GM19193 (cell line): ENCODE results near the gene MIEF1.

Source experiments
- POLR2A ChIP-seq: IDR thresholded peaks from 4 replicates; pipeline ENCODE4 v1.6.1; 2011; ENCODE audit not compliant: insufficient read depth, insufficient read length; ENCODE audit errors: extremely low read depth

MIEF1 gene

DNA sequence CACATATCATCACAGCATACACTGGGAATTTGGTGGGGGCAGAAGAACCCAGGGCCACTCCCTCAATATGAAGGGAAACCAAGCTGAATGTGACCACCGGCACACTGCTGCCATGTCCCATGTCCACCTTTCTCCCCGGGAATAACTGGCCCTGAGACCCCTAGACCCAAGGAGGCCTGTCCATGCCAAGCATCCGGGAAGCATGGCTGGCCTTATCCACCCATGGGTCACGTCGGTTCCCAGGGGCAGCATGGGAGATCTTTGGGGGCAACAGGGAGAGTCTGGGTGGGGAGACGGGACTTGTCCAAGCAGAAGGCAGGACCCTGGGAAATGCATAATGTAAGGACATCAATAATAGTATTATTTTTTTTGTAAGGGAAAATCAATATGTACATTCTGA is 10.4 kb upstream of the MIEF1 start:
- TF ChIP-seq POLR2A: no peak

DNA sequence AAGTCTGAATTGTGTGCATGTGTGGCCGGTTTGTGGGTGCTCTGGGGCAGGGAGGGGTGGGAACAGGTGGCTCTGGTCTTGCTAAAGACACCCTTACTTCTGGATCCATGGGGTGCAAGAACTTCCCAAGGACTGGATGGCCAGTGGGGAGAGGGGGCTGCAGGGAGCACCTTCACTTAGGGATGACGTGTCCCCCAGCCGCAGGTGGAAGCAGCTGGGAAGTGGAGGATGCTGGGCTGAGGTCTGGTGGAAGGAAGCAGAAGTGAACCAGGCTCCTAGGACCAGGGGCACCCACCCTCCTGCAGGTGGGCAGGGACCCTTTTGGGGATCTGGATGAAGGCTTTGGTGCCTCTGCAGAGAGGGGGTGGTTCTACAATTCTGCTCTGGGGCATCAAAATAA is 9.9 kb upstream of the MIEF1 start:
- TF ChIP-seq POLR2A: no peak

DNA sequence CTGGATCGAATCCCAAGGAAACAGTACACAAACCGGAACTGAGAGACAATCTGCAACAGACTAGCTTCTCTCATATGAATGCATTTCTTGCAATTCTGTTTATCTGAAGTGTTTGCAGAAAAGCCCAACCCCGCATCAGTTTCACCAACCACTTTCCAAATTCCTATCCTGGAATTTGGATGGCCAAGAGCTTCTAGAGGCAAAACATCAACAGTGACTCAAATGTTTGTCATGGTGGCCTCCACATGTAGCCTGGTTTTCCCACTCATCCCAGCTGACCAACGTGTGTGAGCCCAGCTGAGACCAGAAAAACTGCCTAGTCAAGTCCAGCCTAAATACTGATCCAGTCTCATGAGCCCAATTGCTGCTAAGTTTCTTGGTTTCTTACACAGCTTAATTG is 8.3 kb upstream of the MIEF1 start:
- no peak for TF ChIP-seq POLR2A

DNA sequence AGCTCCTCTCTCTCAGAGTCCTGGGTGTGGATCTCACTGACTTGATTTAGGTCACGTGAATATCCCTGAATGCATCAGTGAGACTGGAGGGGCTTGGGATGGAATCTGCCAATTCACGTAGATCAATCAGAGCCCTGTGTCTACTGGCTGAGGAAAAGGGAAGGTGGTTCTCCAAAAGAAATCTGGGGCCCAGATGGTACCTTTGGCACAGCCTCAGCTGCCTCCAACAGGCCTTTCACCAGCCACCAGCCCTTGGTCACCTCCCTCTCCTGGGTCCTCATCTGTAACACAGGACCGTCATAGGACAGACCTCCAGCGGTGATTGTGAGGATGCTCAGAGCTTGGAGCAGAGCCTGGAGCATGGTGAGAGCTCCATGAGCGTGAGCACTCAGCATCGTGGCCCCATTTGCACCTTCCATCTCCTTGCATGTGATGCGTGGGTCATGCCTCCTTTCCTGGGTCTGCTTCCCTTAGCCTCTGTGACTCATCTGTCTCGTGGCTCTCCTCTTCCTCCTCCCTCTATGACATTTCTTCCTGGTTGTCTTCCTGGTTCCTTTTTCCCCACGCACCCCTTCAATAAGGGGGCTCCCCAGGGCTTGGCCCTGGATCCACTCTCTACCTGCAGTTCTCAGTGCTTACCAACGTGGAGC is 7.5 kb upstream of the MIEF1 start:
- TF ChIP-seq POLR2A: no peak

DNA sequence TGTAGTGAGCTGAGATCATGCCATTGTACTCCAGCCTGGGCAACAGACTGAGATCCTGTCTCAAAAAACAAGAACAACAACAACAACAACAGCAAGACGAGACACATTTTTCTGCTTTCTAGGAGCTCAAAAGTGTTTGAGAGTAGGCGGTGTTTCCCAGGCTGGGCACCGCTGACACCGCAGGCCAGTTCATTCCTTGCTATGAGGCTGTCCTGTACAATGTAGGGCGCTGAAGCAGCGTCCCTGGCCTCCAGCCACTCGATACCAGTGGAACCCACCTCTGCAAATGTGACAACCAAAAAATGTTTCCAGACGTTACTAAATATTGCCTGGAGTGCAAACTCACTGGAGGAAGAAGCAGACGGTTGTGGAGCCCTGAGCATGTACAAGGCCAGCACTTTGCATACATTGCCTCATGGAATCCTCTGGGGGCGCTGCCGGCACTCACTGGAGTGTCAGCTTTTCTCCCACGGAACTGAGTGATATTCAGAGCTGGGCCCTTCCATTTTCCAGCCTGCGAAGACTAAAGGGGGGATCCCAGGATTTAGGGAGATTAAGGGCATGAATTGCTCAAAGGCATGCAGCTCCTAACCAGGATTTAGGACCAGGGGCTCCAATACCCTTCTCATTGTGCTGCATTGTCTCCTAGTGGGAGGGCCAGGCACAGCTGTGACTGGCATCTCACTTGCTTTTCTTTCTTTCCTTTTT is 5.8 kb upstream of the MIEF1 start:
- no peak for TF ChIP-seq POLR2A

DNA sequence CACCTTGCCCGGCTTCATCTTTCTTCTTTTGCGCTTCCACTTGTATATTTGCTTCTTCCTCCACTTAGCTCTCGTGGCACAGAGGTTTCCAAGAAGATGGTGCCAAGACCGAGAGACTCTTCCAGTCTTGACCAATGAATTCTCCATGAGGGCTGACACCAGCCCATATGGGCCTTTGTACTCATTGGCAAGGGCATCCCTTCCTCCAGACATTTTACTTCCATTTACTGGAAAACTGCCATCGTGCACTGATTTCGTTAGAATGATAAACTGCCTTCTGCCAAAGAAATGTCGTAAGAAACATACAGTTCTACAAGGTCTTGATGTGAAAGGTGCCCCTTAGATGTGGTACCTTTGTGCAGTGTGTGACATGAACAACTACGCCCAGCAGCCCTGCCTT is 4.7 kb upstream of the MIEF1 start:
- TF ChIP-seq POLR2A: no peak

DNA sequence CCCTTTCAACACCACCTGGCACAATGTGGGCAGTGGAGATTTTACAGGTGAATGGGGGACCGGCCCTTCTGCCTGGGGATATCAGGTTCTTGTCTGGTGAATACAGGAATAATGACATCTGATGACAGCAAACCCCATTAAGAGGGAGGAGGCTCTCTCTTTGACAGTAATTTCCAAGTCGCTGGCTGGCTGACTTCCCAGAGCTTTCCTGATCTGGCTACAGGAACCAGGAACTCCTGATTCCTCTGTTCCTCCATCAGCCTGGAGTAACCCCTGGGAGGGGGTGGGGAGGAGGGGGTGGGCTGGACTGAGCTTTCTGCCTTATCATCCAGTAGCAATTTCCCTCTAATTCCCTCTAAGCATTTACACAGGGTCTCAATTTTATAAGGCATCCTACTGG is 3.7 kb upstream of the MIEF1 start:
- no peak for TF ChIP-seq POLR2A

DNA sequence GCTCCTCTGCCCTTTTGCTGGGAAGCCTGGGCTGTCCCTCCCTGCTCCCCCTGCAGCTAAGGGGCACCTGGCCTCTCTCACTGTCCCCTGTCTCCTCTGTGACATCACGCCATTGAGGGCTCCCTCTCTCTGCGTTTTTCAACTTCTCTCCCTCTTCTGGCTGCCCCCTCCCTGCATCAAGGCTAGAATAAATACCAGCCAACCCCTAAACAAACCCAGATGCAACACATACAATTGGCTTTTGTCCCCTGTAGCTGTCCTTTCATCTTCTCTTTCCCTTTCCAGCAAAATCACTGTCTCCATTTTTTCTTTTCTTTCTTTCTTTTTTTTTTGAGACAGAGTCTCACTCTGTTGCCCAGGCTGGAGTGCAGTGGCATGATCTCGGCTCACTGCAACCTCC is 3.3 kb upstream of the MIEF1 start:
- no peak for TF ChIP-seq POLR2A

DNA sequence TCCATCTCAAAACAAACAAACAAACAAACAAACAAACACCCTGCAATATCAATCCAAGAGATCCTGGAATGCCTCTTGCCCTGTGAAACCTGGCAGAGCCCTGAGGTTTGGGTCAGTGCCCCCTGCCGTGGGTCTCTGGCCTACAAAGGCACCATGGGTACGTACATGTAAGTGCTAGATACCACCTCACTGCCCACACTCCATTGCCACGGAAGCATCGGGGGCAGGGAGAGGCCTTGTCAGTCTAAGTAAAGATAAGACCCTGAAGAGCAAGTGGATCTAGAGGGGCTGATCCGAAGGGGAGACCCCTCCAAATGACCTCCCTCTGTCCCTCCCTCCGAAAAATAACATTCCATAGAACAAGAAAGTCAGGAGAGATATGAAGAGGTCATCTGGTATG is 2.0 kb upstream of the MIEF1 start:
- no peak for TF ChIP-seq POLR2A

DNA sequence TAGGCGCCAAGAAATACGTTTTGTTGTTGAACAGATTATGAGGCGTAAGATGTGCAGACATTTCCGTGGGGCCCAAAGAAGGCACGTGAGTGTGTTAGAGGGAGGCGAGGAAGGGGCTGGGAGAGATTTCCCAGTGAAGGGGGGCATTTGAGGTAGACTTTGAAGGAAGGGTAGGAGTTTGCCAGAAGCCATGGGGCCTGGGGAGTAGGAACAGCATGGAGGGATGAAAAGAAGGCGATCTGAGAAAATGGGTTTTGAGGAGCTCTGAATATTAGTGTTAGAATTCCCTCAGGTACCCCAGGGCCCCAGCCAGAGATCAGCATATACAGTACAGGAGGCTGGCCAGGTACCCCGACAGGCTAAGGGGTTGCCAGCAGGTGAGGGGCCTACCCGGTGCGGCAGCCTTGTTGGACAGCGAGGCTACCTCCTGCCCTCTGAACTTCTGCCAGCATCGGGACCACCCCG is 414 bp upstream of the MIEF1 start:
- no peak for TF ChIP-seq POLR2A

DNA sequence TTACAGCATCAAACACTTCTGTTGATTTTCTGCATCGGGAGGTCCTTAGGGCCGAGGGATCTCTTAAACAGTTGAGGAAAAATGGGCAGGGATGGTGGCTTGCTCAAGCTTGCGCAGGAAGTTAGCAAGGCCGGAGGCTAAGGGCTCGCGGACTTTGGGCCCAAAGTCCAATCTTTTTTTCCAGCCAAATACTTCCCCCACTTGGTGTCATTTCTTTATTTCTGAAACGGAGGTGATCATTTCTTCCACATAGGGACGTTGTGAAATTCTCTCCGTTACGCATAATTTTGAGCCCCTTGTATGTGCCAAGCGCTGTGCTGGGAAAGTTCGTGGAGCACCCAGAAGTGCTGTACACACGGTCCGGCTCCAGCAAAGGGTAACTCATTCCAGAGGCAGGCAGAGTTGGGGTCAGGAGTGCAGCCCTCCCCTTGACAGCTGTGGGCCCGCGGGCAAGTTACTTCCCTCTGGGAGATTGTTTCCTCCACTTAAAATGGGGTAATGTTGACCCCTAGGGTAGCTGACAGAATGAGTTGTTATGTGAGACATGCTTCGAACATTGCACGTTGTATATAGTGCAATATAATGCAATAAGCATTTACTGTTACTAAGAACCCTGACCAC is 809 bp downstream of the MIEF1 start:
- TF ChIP-seq POLR2A: no peak

DNA sequence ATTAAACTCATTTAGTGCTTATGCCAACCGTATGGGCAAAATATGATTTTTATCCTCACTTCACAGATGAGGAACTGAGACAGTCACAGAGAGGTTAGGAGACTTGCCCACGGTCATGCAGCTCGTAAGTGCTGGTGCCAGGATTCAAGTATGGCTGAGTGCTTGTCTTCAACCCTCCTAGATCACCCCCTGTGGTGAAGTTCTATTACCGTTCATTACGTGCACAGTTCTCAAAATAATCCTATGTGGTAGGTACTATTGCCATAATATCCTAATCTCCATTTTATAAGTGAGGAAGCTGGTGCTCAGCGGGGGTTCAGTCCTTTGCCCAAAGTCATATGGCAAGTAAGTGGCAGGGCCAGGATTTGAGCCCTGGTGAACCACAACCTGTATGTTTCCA is 1.5 kb downstream of the MIEF1 start:
- TF ChIP-seq POLR2A: no peak

DNA sequence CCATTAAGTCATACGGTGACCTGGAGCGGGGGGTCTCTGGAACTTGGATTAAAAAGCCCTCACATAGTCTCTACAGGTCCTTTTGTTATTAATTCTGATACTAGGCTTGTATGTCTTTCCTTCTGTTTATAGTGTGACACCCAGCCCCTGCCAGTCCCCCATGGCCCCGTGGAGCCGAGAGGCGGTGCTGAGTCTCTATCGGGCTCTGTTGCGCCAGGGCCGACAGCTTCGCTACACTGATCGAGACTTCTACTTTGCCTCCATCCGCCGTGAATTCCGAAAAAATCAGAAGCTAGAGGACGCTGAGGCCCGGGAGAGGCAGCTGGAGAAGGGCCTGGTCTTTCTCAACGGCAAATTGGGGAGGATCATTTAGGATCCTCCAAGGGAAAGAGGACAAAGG is 2.0 kb downstream of the MIEF1 start:
- no peak for TF ChIP-seq POLR2A

DNA sequence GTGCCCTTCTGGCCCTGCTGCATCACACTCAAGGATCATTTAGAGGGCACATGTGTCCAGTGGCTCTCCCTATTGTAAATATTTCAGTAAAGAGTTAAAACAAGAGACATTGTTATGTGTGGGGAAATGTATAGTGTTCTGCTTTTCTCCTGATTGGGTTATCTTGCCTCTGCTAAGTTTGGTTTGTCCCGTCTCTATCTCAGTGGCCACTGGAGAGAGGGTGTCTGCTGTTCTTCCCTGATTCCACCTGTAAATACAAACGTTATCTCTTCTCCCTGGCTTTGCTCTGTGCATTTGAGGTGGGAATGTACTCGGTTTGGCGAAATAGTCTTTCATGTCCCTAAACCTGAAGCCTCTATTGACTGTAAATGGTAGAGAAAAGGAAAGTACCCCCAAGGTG is 6.3 kb downstream of the MIEF1 start:
- no peak for TF ChIP-seq POLR2A

DNA sequence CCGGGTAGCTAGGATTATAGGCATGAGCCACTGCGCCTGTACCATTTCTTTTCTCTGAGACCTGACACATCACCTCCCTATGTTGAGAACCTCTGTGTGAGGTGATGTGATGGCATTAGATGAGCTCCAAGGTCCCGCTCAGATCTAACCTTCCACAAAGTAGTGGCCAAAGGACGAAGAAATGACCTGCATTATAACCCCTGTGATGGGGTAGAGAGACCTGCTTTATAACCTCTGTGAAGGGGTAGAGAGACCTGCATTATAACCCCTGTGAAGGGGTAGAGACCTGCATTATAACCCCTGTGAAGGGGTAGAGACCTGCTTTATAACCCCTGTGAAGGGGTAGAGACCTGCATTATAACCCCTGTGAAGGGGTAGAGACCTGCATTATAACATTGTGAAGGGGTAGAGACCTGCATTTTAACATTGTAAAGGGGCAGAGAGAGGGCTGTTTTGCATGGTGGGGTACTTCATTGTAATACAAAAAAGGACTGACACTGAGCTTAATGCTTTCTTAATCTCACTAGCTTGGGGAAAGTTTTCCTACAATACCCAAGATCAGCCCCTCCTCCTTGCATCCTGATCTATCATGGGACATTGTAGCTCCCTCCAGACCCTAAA is 8.5 kb downstream of the MIEF1 start:
- no peak for TF ChIP-seq POLR2A

DNA sequence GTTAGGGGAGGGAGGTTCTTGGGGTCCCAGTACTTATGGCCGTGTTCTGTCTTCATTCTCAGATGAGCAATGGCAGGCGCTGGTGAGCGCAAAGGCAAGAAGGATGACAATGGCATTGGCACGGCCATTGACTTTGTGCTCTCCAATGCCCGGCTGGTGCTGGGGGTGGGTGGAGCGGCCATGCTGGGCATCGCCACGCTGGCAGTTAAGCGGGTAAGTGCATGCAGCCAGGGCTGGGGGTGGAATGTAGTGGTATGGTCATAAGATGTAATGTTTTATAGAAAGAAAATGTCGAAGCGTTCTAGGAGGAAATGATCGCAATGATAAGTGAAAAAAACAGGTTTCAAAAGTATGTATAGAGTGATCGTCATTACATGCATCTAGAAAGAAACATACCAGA is 9.1 kb downstream of the MIEF1 start:
- TF ChIP-seq POLR2A: no peak
